Effector memory CD4-positive, alpha-beta T cell (primary cell): Measurements from ENCODE around the gene PRELID3B.
A peak's percentile ranks its signal among the peaks of the same experiment; 100 is the strongest.

ENCODE experiments used
- DNase-seq, 3 donors: peaks; one replicate each; pipeline ENCODE4 v3.0.0-alpha.2; 2020
- H3K27ac ChIP-seq: 2 replicates; pipeline ENCODE4 v1.7.0; 2013; ENCODE audit warnings: mild to moderate bottlenecking, low read length, moderate library complexity; ENCODE audit not compliant: insufficient read depth, poor library complexity, severe bottlenecking
- H3K27me3 ChIP-seq: replicated peaks from 2 replicates; pipeline ENCODE4 v1.7.0; 2013; ENCODE audit warnings: mild to moderate bottlenecking, low read length; ENCODE audit not compliant: insufficient read depth, control insufficient read depth, poor library complexity, severe bottlenecking
- H3K36me3 ChIP-seq: 2 replicates; pipeline ENCODE4 v1.7.0; 2013; ENCODE audit warnings: mild to moderate bottlenecking, low read length, moderate library complexity; ENCODE audit not compliant: control insufficient read depth, insufficient read depth
- H3K4me1 ChIP-seq: 2 replicates; pipeline ENCODE4 v1.7.0; 2013; ENCODE audit warnings: low read length, mild to moderate bottlenecking; ENCODE audit not compliant: control insufficient read depth, insufficient read depth, poor library complexity, severe bottlenecking
- H3K4me3 ChIP-seq: 2 replicates; pipeline ENCODE4 v1.7.0; 2013; ENCODE audit warnings: low read length, low read depth, mild to moderate bottlenecking; ENCODE audit not compliant: insufficient read depth, poor library complexity, severe bottlenecking
- H3K9me3 ChIP-seq: 2 replicates; pipeline ENCODE4 v1.7.0; 2013; ENCODE audit warnings: mild to moderate bottlenecking, low read length, moderate library complexity; ENCODE audit not compliant: control insufficient read depth

Gene PRELID3B

GRCh38 chr20:59040667-59041066, 1.9 kb downstream of the PRELID3B start:
- H3K4me3 ChIP-seq: no peak overlapping the region
- no peaks in the 10 kb centered on the region for H3K27me3 ChIP-seq
- no peak for DNase-seq
- peaks cover 24% of the 10 kb centered on the region for H3K4me1 ChIP-seq
- H3K27ac ChIP-seq: no peak overlapping the region
- H3K9me3 ChIP-seq: no peaks in the 10 kb centered on the region
- H3K36me3 ChIP-seq: peaks cover 26% of the 10 kb centered on the region

- peaks cover 24% of the 10 kb centered on the region for H3K4me1 ChIP-seq
- no peak for DNase-seq
- no peaks in the 10 kb centered on the region for H3K9me3 ChIP-seq
- H3K27ac ChIP-seq: no peak overlapping the region
- no peak overlapping the region for H3K4me3 ChIP-seq
- peaks cover 34% of the 10 kb centered on the region for H3K36me3 ChIP-seq
- H3K27me3 ChIP-seq: no peaks in the 10 kb centered on the region
Measured at GRCh38 chr20:59039233-59039632, 3.4 kb downstream of the PRELID3B start.

- no peak for DNase-seq
- Histone ChIP-seq H3K36me3 (peaks cover 34% of the 10 kb centered on the region), H3K4me3 (no peak overlapping the region), H3K27me3 (no peaks in the 10 kb centered on the region), H3K27ac (no peak overlapping the region), H3K4me1 (peaks cover 20% of the 10 kb centered on the region), H3K9me3 (no peaks in the 10 kb centered on the region)
Measured at GRCh38 chr20:59037386-59037785, 5.2 kb downstream of the PRELID3B start.

GRCh38 chr20:59035381-59035780, 7.2 kb downstream of the PRELID3B start:
- no peaks in the 10 kb centered on the region for H3K27me3 ChIP-seq
- H3K4me3 ChIP-seq: no peak overlapping the region
- no peak for DNase-seq
- H3K4me1 ChIP-seq: peaks cover 12% of the 10 kb centered on the region
- H3K27ac ChIP-seq: no peak overlapping the region
- peaks cover 34% of the 10 kb centered on the region for H3K36me3 ChIP-seq
- H3K9me3 ChIP-seq: no peaks in the 10 kb centered on the region

- no peak overlapping the region for H3K27ac ChIP-seq
- no peak for DNase-seq
- peaks cover 22% of the 10 kb centered on the region for H3K4me1 ChIP-seq
- H3K9me3 ChIP-seq: no peaks in the 10 kb centered on the region
- H3K36me3 ChIP-seq: peaks cover 42% of the 10 kb centered on the region
- H3K4me3 ChIP-seq: no peak overlapping the region
- no peaks in the 10 kb centered on the region for H3K27me3 ChIP-seq
Measured at GRCh38 chr20:59033616-59034165, 8.9 kb downstream of the PRELID3B start.

GRCh38 chr20:59033093-59033492, 9.5 kb downstream of the PRELID3B start:
- no peaks in the 10 kb centered on the region for H3K27me3 ChIP-seq
- no peaks in the 10 kb centered on the region for H3K9me3 ChIP-seq
- peaks cover 24% of the 10 kb centered on the region for H3K4me1 ChIP-seq
- peak overlapping the region; percentile 87 for H3K4me3 ChIP-seq
- DNase-seq: no peak
- H3K27ac ChIP-seq: peak overlapping the region; percentile 84
- peaks cover 41% of the 10 kb centered on the region for H3K36me3 ChIP-seq

- peaks cover 24% of the 10 kb centered on the region for H3K4me1 ChIP-seq
- H3K36me3 ChIP-seq: peaks cover 41% of the 10 kb centered on the region
- no peak for DNase-seq
Measured at GRCh38 chr20:59032713-59033059, 9.9 kb downstream of the PRELID3B start.

GRCh38 chr20:59032023-59032712, 10.4 kb downstream of the PRELID3B start, which contains the start of gene ATP5F1E:
Gene ATP5F1E (minus strand): TSS chr20:59032335. CDS start chr20:59032251, 84 bp downstream.
- Histone ChIP-seq H3K4me1 (peaks cover 24% of the 10 kb centered on the region), H3K36me3 (peaks cover 41% of the 10 kb centered on the region)
- DNase-seq: peak; percentile 94 to 95 (median 95)

More at GRCh38 chr20:59032713-59033059, 9.9 kb downstream of the PRELID3B start:
- no peaks in the 10 kb centered on the region for H3K9me3 ChIP-seq
- no peaks in the 10 kb centered on the region for H3K27me3 ChIP-seq
- peak overlapping the region; percentile 84 for H3K27ac ChIP-seq
- H3K4me3 ChIP-seq: peak overlapping the region; percentile 87

GRCh38 chr20:59031564-59032022, 11.0 kb downstream of the PRELID3B start:
- peak in 2 of 3 donors; percentile 11 to 23 for DNase-seq
- H3K9me3 ChIP-seq: no peaks in the 10 kb centered on the region
- peaks cover 40% of the 10 kb centered on the region for H3K36me3 ChIP-seq
- no peaks in the 10 kb centered on the region for H3K27me3 ChIP-seq
- peak overlapping the region; percentile 84 for H3K27ac ChIP-seq
- peak overlapping the region; percentile 87 for H3K4me3 ChIP-seq
- peaks cover 24% of the 10 kb centered on the region for H3K4me1 ChIP-seq

More at GRCh38 chr20:59032023-59032712, 10.4 kb downstream of the PRELID3B start, which contains the start of gene ATP5F1E:
- no peaks in the 10 kb centered on the region for H3K27me3 ChIP-seq
- H3K4me3 ChIP-seq: peak within 1 kb of the TSS; percentile 87
- H3K27ac ChIP-seq: peak within 1 kb of the TSS; percentile 84
- no peaks in the 10 kb centered on the region for H3K9me3 ChIP-seq

GRCh38 chr20:59030911-59031563, 11.5 kb downstream of the PRELID3B start:
- Histone ChIP-seq H3K27ac (peak overlapping the region; percentile 84), H3K36me3 (peaks cover 40% of the 10 kb centered on the region), H3K4me1 (peaks cover 24% of the 10 kb centered on the region), H3K4me3 (peak overlapping the region; percentile 87), H3K9me3 (no peaks in the 10 kb centered on the region), H3K27me3 (no peaks in the 10 kb centered on the region)
- DNase-seq: no peak
